HEK293 (cell line): ENCODE measurements around the gene LYPD6B.

Experiments
- CTCF ChIA-PET: fragments of 350-600 bp; formaldehyde crosslinking; extraction: SDS; loops from one replicate; lab custom pipeline; 2021; ENCODE audit warnings: antibody characterized with exemption; lab: Yijun Ruan, JAX
- POLR2A ChIA-PET: fragments of 300-600 bp; formaldehyde crosslinking; extraction: SDS; loops from one replicate; lab custom pipeline; 2020; ENCODE audit warnings: antibody characterized with exemption, inconsistent platforms; lab: Yijun Ruan, JAX
- H3K27ac ChIP-seq: fragments of 200-500 bp; sonication (Bioruptor generic); 2 replicates; pipeline ENCODE4 v1.5.1; 2014; ENCODE audit warnings: low read depth, low read length, control low read depth, inconsistent platforms; ENCODE audit errors: extremely low read depth
- H3K36me3 ChIP-seq, 2 experiments: fragments of 200-500 bp in 1 of 2; sonication (Bioruptor generic) in 1 of 2; 1 replicate in 1 of 2; 2 replicates in 1 of 2; pipeline ENCODE4 v1.5.1; 2014 to 2017; ENCODE audit warnings: inconsistent platforms in 2 of 2, low read length in 2 of 2; ENCODE audit not compliant: control insufficient read depth in 2 of 2, insufficient read depth in 1 of 2
- H3K4me1 ChIP-seq: fragments of 200-500 bp; sonication (Bioruptor generic); 2 replicates; pipeline ENCODE4 v1.5.1; 2014; ENCODE audit warnings: mild to moderate bottlenecking, low read length, inconsistent platforms; ENCODE audit not compliant: control insufficient read depth, insufficient read depth
- H3K4me3 ChIP-seq: 2 replicates; pipeline ENCODE4 v1.5.1; 2011; ENCODE audit warnings: low read depth, mild to moderate bottlenecking, control low read depth, low read length, moderate library complexity
- H3K9me3 ChIP-seq: fragments of 200-500 bp; sonication (Bioruptor generic); 2 replicates; pipeline ENCODE4 v1.5.1; 2014; ENCODE audit warnings: low read depth, low read length, inconsistent platforms; ENCODE audit not compliant: control insufficient read depth, insufficient read depth
- GLI2 ChIP-seq: fragments of 450-650 bp; formaldehyde crosslinking; IDR thresholded peaks from 2 replicates; pipeline ENCODE4; 2017; ENCODE audit warnings: missing biosample characterization, missing genetic modification characterization, low read depth, borderline replicate concordance
- HOXD13 ChIP-seq: sonication (generic); formaldehyde crosslinking; IDR thresholded peaks from 2 replicates; pipeline ENCODE4 v1.8.0; 2022; ENCODE audit warnings: missing genetic modification reagents, borderline replicate concordance
- MYNN ChIP-seq: fragments of 450-650 bp; formaldehyde crosslinking; IDR thresholded peaks from 2 replicates; pipeline ENCODE4 v1.5.1; 2016; ENCODE audit warnings: missing biosample characterization, missing genetic modification characterization, borderline replicate concordance
- SP3 ChIP-seq: fragments of 450-650 bp; formaldehyde crosslinking; IDR thresholded peaks from 2 replicates; pipeline ENCODE4 v1.5.1; 2016; ENCODE audit warnings: missing biosample characterization, missing genetic modification characterization
- SP7 ChIP-seq: fragments of 450-650 bp; formaldehyde crosslinking; IDR thresholded peaks from 2 replicates; pipeline ENCODE4 v1.5.1; 2016; ENCODE audit warnings: missing biosample characterization, missing genetic modification characterization
- ZFP69B ChIP-seq: fragments of 450-650 bp; formaldehyde crosslinking; IDR thresholded peaks from 2 replicates; pipeline ENCODE4 v1.5.1; 2016; ENCODE audit warnings: missing biosample characterization, missing genetic modification characterization
- ZNF112 ChIP-seq: fragments of 450-650 bp; formaldehyde crosslinking; IDR thresholded peaks from 2 replicates; pipeline ENCODE4 v1.5.0; 2017; ENCODE audit warnings: missing biosample characterization, missing genetic modification characterization
- ZNF146 ChIP-seq: fragments of 450-650 bp; formaldehyde crosslinking; IDR thresholded peaks from 2 replicates; pipeline ENCODE4 v1.5.1; 2016; ENCODE audit warnings: missing biosample characterization, missing genetic modification characterization
- ZNF184 ChIP-seq: fragments of 450-650 bp; IDR thresholded peaks from 2 replicates; pipeline ENCODE4 v1.5.1; 2018; ENCODE audit warnings: missing biosample characterization, mild to moderate bottlenecking, missing genetic modification characterization
- ZNF223 ChIP-seq: fragments of 450-650 bp; formaldehyde crosslinking; IDR thresholded peaks from 2 replicates; pipeline ENCODE4 v1.5.1; 2016; ENCODE audit warnings: missing biosample characterization, missing genetic modification characterization
- ZNF350 ChIP-seq: fragments of 450-650 bp; formaldehyde crosslinking; IDR thresholded peaks from 2 replicates; pipeline ENCODE4 v1.5.0; 2017; ENCODE audit warnings: missing biosample characterization, mild to moderate bottlenecking, missing genetic modification characterization
- ZNF354C ChIP-seq: fragments of 450-650 bp; formaldehyde crosslinking; IDR thresholded peaks from 2 replicates; pipeline ENCODE4 v1.5.1; 2016; ENCODE audit warnings: missing biosample characterization, missing genetic modification characterization, low read depth, borderline replicate concordance
- ZNF433 ChIP-seq: fragments of 450-650 bp; formaldehyde crosslinking; IDR thresholded peaks from 2 replicates; pipeline ENCODE4 v1.5.1; 2016; ENCODE audit warnings: missing biosample characterization, missing genetic modification characterization, low read depth
- ZNF548 ChIP-seq: fragments of 450-650 bp; formaldehyde crosslinking; IDR thresholded peaks from 2 replicates; pipeline ENCODE4 v1.5.1; 2016; ENCODE audit warnings: missing biosample characterization, missing genetic modification characterization
- ZSCAN23 ChIP-seq: fragments of 450-650 bp; formaldehyde crosslinking; IDR thresholded peaks from 2 replicates; pipeline ENCODE4 v1.5.1; 2016; ENCODE audit warnings: missing biosample characterization, missing genetic modification characterization
- TF ChIP-seq, protein P1 (sequence below): fragments of 450-650 bp; formaldehyde crosslinking; IDR thresholded peaks from 2 replicates; pipeline ENCODE4 v1.5.1; 2016; ENCODE audit warnings: missing biosample characterization, missing genetic modification characterization, low read depth
- TF ChIP-seq, protein P2 (sequence below): fragments of 450-650 bp; formaldehyde crosslinking; IDR thresholded peaks from 2 replicates; pipeline ENCODE4 v1.5.1; 2016; ENCODE audit warnings: missing biosample characterization, missing genetic modification characterization
- TF ChIP-seq, protein P3 (sequence below): fragments of 450-650 bp; formaldehyde crosslinking; IDR thresholded peaks from 2 replicates; pipeline ENCODE4 v1.5.1; 2016; ENCODE audit warnings: missing biosample characterization, missing genetic modification characterization

The LYPD6B gene

DNA sequence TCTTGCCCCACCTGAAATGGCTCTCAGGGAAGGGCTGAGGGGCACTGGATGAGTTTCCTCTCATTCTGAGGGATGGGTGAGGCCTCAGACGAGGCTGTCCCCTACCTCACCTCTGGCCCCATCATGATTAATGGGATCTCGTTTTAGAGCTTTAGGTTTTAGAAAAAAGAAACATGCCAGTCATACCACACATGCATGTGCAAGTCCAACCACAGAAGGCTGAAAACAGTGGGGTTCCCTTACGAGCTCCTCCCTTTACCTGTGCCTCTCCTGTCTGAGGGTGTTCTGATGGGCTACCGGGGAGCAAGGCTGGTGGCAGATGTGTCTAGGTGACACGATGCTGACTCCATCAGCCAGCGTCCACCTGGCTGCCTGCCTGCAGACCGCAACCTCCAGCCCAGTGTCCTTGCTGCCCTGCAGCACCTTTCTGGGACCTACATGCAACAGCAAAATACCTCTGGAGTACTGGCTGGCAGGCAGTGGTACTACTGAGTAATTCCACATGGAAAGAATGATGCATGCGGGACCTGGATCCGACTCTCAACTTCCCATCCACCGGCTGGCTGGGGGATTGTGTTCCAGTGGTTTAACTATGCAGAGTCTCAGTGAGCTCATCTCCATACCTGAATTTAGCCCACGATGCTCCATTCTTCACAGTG, 9.1 kb upstream of the LYPD6B start:
- H3K4me3 ChIP-seq, result no peak overlapping the region
- no peaks in the 10 kb centered on the region for H3K9me3 ChIP-seq
- H3K27ac ChIP-seq, result no peak overlapping the region
- TF ChIP-seq ZSCAN23 (no peak), SP3 (tag by site-specific recombination) (no peak), ZNF223 (tag by site-specific recombination) (no peak), HOXD13 (CRISPR knock-in tag) (no peak), ZNF433 (tag by site-specific recombination) (no peak), ZNF350 (tag by site-specific recombination) (no peak)
- TF ChIP-seq, protein P1, sequence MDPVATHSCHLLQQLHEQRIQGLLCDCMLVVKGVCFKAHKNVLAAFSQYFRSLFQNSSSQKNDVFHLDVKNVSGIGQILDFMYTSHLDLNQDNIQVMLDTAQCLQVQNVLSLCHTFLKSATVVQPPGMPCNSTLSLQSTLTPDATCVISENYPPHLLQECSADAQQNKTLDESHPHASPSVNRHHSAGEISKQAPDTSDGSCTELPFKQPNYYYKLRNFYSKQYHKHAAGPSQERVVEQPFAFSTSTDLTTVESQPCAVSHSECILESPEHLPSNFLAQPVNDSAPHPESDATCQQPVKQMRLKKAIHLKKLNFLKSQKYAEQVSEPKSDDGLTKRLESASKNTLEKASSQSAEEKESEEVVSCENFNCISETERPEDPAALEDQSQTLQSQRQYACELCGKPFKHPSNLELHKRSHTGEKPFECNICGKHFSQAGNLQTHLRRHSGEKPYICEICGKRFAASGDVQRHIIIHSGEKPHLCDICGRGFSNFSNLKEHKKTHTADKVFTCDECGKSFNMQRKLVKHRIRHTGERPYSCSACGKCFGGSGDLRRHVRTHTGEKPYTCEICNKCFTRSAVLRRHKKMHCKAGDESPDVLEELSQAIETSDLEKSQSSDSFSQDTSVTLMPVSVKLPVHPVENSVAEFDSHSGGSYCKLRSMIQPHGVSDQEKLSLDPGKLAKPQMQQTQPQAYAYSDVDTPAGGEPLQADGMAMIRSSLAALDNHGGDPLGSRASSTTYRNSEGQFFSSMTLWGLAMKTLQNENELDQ (tag by site-specific recombination), result no peak
- H3K4me1 ChIP-seq, result no peaks in the 10 kb centered on the region
- ChIA-PET CTCF (interaction anchor here (0.6 to 3.5 kb wide), 4 partner anchors 11 to 532 kb away, joined by 3 to 17 read pairs (median 5); no protein-coding TSS in a partner anchor), POLR2A (no interaction called here)
- no peaks in the 10 kb centered on the region for H3K36me3 ChIP-seq

DNA sequence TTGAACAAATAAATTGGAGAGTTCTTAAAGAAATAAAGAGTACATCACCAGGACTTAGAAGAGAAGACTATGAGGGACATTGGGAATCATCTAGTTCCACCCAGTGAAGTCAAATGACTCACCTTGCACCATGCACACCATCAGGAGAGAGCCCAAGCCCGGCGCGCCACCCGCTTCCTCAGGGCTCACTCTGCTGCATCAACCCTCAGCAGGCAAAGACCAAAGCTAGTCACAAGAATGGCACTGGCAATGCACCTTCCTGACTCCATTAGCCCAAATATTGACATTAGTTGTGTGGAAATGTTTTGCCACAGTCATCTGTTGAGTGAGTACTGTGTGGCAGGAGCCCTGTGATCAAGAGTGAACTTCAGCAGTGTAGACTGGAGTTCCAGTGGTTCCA, 7.1 kb upstream of the LYPD6B start:
- CTCF ChIA-PET, result interaction anchor here (0.5 to 1.1 kb wide), 2 partner anchors 14 to 472 kb away, joined by 3 read pairs; no protein-coding TSS in a partner anchor
- TF ChIP-seq, protein P2, sequence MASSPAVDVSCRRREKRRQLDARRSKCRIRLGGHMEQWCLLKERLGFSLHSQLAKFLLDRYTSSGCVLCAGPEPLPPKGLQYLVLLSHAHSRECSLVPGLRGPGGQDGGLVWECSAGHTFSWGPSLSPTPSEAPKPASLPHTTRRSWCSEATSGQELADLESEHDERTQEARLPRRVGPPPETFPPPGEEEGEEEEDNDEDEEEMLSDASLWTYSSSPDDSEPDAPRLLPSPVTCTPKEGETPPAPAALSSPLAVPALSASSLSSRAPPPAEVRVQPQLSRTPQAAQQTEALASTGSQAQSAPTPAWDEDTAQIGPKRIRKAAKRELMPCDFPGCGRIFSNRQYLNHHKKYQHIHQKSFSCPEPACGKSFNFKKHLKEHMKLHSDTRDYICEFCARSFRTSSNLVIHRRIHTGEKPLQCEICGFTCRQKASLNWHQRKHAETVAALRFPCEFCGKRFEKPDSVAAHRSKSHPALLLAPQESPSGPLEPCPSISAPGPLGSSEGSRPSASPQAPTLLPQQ (tag by site-specific recombination), result no peak
- TF ChIP-seq ZFP69B (tag by site-specific recombination) (no peak), SP7 (tag by site-specific recombination) (no peak), GLI2 (tag by site-specific recombination) (no peak), ZNF146 (tag by site-specific recombination) (no peak), ZNF548 (tag by site-specific recombination) (no peak), ZNF354C (tag by site-specific recombination) (no peak), ZNF112 (tag by site-specific recombination) (no peak), ZNF184 (tag by site-specific recombination) (no peak), MYNN (tag by site-specific recombination) (no peak)
- TF ChIP-seq, protein P3, sequence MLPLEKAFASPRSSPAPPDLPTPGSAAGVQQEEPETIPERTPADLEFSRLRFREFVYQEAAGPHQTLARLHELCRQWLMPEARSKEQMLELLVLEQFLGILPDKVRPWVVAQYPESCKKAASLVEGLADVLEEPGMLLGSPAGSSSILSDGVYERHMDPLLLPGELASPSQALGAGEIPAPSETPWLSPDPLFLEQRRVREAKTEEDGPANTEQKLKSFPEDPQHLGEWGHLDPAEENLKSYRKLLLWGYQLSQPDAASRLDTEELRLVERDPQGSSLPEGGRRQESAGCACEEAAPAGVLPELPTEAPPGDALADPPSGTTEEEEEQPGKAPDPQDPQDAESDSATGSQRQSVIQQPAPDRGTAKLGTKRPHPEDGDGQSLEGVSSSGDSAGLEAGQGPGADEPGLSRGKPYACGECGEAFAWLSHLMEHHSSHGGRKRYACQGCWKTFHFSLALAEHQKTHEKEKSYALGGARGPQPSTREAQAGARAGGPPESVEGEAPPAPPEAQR (tag by site-specific recombination), result no peak
- POLR2A ChIA-PET, result interaction anchor here (0.6 kb wide), 1 partner anchor 217 kb away, joined by 3 read pairs; no protein-coding TSS in a partner anchor
- no peaks in the 10 kb centered on the region for H3K9me3 ChIP-seq
- H3K4me1 ChIP-seq, result no peaks in the 10 kb centered on the region
- no peaks in the 10 kb centered on the region for H3K36me3 ChIP-seq
- no peak overlapping the region for H3K27ac ChIP-seq
- no peak overlapping the region for H3K4me3 ChIP-seq
